Lung microvascular endothelial cell (primary cell): ENCODE data around the gene ACER3. TPM values are rescaled to one million over a fixed set of nuclear protein-coding genes. Genes with fewer than 3 reads are reported as not detected.
A peak's percentile ranks its signal among the peaks of the same experiment; 100 is the strongest.
"Not testable (repeated sequence)": the region's sequence is repeated elsewhere in the genome, so short reads cannot be mapped to it uniquely, and the experiment has no call there.

ENCODE experiments used
- DNase-seq, 2 donors: peaks; one replicate each; pipeline versions ENCODE4 v3.0.0 to v3.0.0-alpha.2; 2010; ENCODE audit warnings: low read depth in 2 of 2
- total RNA-seq: library from RNA; depleted of rRNA; stranded (reverse); fragments of >200 nt; gene quantifications from 2 replicates; pipeline ENCODE4 v1.2.1, GENCODE V29; 2014

ACER3 gene
- total RNA-seq, 1 donor from 2014 or later, result 13.5 TPM

DNA sequence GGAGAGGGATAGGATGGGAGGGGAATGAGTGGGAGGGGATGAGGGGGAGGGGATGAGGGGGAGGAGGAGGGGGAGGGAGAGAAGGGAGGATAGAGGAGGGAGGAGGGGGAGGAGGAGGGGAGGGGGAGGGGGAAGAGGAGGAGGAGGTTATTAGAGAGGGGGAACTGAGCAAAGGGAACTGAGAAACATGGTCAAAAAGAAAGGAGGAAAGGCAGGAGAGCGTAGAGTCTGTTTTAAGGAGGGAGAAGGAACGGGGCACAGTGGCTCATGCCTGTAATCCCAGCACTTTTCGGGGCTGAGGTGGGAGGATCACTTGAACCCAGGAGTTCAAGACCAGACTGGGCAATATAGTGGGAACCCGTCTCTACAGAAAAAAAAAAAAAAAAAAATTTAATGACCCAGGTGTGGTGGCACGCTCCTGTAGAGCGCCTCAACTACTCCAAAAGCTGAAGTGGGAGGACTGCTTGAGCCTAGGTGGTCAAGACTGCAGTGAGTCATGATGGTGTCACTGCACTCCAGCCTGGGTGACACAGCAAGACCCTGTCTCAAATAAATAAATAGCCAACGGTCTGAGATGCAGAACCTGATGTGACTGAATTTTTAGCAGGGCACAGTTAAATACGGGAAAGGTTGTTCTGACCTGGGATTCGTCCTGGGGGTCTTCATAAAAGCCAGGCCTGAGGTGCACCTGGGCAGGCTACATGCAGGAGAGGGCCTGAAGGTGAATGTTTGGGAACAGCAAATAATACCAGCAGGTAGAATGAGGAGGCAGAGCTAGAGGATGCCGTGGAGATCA lies 177.5 kb downstream of the ACER3 start:
- DNase-seq, result no peak

DNA sequence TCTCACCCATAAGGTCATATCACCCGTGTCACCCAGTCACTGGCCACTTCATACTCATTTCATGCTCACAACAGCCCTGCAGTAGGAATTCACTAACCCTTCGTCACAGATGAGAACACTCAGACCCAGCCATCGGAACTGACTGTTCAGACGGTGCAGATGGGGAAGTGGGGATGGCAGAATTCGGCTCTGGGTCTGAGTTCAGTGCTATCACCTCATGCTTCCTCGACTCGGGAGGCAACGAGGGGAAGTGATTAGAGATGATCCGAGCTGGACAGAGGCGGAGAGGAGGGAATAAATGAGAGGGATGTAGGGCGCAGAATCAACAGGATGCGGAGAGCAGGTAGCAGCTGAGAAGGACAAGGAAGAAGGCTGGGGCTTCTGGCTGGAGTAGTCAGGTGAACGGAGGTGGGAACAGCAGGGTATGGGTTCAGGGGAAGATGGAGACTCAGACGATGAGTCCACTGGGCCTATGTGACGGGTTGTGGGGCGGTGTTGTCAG lies 178.2 kb downstream of the ACER3 start:
- DNase-seq, result no peak

DNA sequence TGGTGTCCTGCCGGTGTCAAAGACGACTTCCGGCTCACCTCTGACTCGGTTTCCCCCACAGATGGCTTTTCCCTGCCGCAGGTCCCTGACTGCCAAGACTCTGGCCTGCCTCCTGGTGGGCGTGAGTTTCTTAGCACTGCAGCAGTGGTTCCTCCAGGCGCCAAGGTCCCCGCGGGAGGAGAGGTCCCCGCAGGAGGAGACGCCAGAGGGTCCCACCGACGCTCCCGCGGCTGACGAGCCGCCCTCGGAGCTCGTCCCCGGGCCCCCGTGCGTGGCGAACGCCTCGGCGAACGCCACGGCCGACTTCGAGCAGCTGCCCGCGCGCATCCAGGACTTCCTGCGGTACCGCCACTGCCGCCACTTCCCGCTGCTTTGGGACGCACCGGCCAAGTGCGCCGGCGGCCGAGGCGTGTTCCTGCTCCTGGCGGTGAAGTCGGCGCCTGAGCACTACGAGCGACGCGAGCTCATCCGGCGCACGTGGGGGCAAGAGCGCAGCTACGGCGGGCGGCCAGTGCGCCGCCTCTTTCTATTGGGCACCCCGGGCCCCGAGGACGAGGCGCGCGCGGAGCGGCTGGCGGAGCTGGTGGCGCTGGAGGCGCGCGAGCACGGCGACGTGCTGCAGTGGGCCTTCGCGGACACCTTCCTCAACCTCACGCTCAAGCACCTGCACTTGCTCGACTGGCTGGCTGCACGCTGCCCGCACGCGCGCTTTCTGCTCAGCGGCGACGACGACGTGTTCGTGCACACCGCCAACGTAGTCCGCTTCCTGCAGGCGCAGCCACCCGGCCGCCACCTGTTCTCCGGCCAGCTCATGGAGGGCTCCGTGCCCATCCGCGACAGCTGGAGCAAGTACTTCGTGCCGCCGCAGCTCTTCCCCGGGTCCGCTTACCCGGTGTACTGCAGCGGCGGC lies 179.0 kb downstream of the ACER3 start:
- peak; percentile 44 to 52 for DNase-seq

- no peak for DNase-seq
Observed at GRCh38 chr11:77040401-77040777, 179.7 kb downstream of the ACER3 start.

DNA sequence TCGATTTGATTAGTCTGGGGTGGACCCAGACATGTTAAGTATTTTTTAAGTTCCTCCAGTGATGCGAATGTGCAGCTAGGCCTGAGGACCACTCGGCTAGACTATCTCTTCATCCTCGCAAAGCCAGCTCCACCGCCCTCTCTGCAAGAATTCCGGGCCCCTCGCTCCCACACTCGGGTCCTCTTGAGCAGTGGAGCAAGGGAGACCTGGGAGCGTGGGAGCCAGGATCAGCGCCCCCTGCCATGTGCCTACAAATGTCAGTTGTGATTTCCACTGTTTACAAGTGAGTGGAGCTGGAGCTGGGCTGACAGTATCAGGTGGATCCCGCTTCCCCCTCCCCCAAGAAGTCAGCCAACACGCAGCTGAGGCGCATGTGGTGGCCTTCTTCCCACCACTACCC lies 180.2 kb downstream of the ACER3 start:
- DNase-seq, result no peak

- no peak for DNase-seq
Observed at GRCh38 chr11:77042111-77042726, 181.5 kb downstream of the ACER3 start.

DNA sequence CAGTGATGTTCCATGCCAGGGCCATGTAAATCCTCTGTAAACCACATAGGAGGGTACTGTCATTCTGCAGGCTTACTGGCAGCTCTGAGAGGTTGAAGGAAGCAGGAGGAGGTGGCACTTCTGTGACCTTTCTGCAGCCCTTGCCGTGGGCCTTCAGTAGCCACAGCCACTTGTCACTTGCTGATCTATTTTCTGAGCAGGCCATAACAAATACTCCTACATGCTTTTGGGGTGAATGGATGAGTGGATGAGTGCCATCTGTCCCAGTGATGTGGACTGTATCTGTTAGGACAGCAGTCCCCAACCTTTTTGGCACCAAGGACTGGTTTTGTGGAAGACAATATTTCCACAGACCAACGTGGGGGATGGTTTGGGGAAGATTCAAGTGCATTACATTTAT lies 183.6 kb downstream of the ACER3 start:
- DNase-seq, result no peak

DNA sequence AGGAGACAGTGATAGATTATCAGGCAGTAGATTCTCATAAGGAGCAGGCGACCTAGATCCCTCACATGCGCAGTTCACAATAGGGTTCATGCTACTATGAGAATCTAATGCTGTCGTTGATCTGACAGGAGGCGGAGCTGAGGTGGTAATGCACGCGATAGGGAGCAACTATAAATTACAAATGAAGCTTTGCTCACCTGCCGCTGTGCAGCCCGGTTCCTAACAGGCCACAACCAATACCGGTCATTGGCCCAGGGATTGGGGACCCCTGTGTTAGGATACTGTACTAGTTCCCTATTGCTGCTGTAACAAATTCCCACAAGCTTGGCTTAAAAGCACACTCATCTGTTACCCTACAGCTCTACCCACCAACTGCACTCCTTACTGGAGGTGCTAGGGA lies 184.2 kb downstream of the ACER3 start:
- no peak for DNase-seq

DNA sequence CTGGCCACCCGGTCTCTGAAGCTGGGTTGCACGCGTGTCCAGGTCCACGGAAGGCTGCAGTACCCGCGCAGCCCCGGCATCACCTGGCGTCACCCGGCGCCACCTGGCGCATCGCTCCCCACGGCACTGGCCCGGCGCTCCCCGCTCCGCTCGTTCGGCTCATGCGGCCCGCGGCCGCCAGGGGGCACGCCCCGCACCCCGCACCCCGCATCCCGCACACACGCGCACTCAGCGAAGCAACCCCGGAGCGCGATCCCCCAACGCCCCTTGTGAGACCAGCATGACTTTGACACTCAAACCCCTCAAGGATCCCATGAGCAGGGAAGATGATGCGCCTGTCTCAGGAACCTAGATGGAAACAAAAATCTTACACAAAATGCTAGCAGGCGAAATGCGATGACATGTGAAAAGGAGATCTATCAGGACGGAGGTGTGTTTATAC lies 185.4 kb downstream of the ACER3 start:
- peak; percentile 14 to 50 for DNase-seq

GRCh38 chr11:77047007-77047927 lies 186.5 kb downstream of the ACER3 start:
- DNase-seq, result peak; percentile 94

GRCh38 chr11:77047928-77048446 lies 187.3 kb downstream of the ACER3 start:
- not testable (repeated sequence) for DNase-seq

GRCh38 chr11:77049026-77049425 lies 188.3 kb downstream of the ACER3 start:
- DNase-seq, result no peak

DNA sequence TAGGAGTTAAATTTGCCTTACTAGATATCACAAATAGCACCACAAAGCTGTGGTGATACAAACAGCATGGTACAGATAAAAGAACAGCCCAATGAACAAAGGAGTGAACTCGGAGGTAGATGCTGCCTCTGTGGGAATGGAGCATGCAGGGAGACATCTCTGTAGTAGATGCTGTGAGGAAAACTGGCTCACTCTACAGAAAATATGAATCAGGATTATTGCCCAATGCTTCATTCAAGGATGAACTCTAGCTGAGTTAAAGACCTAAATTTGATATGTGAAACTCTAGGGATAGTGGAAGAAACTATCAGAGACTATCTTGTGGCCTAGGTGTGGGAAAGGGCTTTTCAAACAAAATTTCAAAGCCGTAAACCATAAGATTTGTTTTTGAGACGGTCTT lies 190.8 kb downstream of the ACER3 start:
- no peak for DNase-seq

DNA sequence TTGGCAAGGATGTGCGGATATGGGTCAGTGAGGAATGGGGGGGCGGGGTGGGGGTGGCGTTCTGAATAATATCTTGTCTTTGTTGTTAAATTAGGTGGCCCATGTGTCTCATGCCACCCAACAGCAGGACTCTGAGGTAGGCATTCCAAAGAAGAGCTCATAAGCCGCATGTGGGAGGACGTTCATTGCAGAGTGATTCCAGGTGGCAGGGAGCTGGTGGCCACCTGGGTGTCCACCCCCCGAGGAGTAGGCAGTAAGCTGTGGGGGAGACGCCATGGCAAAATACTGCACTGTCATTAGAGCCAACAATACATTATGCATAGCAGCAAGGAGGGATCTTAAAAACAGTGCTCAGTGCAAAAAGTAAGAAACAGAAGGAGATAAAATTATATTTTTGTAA lies 191.8 kb downstream of the ACER3 start:
- DNase-seq, result no peak

GRCh38 chr11:77053217-77054015 lies 192.7 kb downstream of the ACER3 start:
- no peak for DNase-seq

GRCh38 chr11:77054084-77054483 lies 193.4 kb downstream of the ACER3 start:
- no peak for DNase-seq

DNA sequence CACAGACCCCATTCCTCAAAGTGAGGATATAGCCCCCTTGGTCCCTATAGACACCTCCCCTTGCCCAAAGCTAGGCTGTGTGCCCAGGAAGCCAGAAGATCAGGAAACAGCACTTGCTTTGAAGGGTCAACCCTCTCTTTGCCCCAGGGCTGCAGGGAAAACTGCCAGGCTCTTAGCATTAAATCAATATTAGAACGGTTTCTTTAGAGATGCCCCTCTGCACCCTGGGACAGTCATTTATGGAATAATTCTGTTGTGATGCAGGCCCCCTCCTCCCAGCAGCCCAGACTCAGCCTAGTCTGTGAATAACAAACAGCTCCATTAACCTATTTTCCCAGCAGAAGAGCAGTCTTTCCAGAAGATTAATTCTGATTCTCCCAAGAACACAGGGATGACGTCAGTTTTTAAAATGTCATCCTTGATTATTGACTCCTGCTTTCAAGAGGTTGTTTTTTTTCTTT lies 194.4 kb downstream of the ACER3 start:
- DNase-seq, result no peak

- DNase-seq, result no peak
Observed at GRCh38 chr11:77055913-77056312, 195.2 kb downstream of the ACER3 start.

DNA sequence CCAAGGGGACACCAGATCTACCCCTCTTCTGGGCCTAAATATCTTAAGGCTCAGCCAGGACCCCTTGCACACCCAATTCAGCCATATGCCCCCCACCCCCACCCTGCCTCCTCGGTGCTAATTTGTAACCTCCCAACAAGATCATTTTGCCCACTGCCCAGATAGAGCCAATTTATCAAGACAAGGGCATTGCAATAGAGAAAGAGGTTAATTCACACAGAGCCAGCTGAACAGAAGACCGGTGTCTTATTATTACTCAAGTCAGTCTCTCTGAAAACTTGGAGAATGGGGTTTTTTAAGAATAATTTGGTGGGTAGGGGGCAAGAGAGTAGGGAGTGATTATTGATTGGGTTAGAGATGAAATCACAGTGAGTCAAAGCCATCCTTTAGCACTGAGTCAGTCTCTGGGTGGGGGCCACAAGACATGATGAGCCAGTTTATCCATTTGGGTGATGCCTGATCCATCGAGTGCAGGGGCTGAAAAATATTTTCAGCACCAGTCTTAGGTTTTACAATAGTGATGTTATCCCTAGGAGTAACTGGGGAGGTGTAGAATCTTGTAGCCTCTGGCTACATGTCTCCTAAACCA lies 196.2 kb downstream of the ACER3 start:
- DNase-seq, result no peak
